NCI-H1694 treated with DMSO at 0.1 percent for 48 hours (cell line): Measurements from ENCODE around the gene FBXO10.
"Not testable (repeated sequence)": the region's sequence is repeated elsewhere in the genome, so short reads cannot be mapped to it uniquely, and the experiment has no call there.

ENCODE experiments used
- DNase-seq: peaks from one replicate; lab custom pipeline; 2025; lab: John Stamatoyannopoulos, UW

Gene FBXO10

GRCh38 chr9:37551468-37551867 lies 24.7 kb downstream of the FBXO10 start:
- DNase-seq, result no peak

GRCh38 chr9:37550781-37551180 lies 25.4 kb downstream of the FBXO10 start:
- DNase-seq, result no peak

- DNase-seq, result no peak
Observed at GRCh38 chr9:37549527-37549926, 26.7 kb downstream of the FBXO10 start.

GRCh38 chr9:37547328-37547878 lies 28.8 kb downstream of the FBXO10 start:
- DNase-seq, result no peak

GRCh38 chr9:37543468-37543867 lies 32.7 kb downstream of the FBXO10 start:
- DNase-seq, result no peak

- DNase-seq, result no peak
Observed at GRCh38 chr9:37542895-37543294, 33.3 kb downstream of the FBXO10 start.

- no peak for DNase-seq
Observed at GRCh38 chr9:37542488-37542887, 33.7 kb downstream of the FBXO10 start.

- DNase-seq, result no peak
Observed at GRCh38 chr9:37541465-37541864, 34.7 kb downstream of the FBXO10 start.

GRCh38 chr9:37540634-37541033 lies 35.5 kb downstream of the FBXO10 start:
- no peak for DNase-seq

GRCh38 chr9:37539634-37540033 lies 36.5 kb downstream of the FBXO10 start:
- no peak for DNase-seq

GRCh38 chr9:37538099-37538498 lies 38.1 kb downstream of the FBXO10 start:
- DNase-seq, result no peak

- DNase-seq, result no peak
Observed at GRCh38 chr9:37534901-37535300, 41.3 kb downstream of the FBXO10 start.

GRCh38 chr9:37534412-37534811 lies 41.8 kb downstream of the FBXO10 start:
- no peak for DNase-seq

GRCh38 chr9:37531699-37532098 lies 44.5 kb downstream of the FBXO10 start:
- no peak for DNase-seq

GRCh38 chr9:37528652-37529471 lies 47.3 kb downstream of the FBXO10 start:
- DNase-seq, result no peak

- no peak for DNase-seq
Observed at GRCh38 chr9:37523916-37524315, 52.3 kb downstream of the FBXO10 start.

- DNase-seq, result no peak
Observed at GRCh38 chr9:37522971-37523370, 53.2 kb downstream of the FBXO10 start.

- no peak for DNase-seq
Observed at GRCh38 chr9:37521111-37521510, 55.1 kb downstream of the FBXO10 start.

- DNase-seq, result no peak
Observed at GRCh38 chr9:37520641-37521040, 55.5 kb downstream of the FBXO10 start.

- no peak for DNase-seq
Observed at GRCh38 chr9:37517923-37518322, 58.3 kb downstream of the FBXO10 start.

GRCh38 chr9:37515620-37516258 lies 60.4 kb downstream of the FBXO10 start:
- no peak for DNase-seq

- no peak for DNase-seq
Observed at GRCh38 chr9:37514999-37515398, 61.2 kb downstream of the FBXO10 start.

- DNase-seq, result not testable (repeated sequence)
Observed at GRCh38 chr9:37514415-37514814, 61.8 kb downstream of the FBXO10 start.
